B cell (primary cell): ENCODE data around the gene MTX1. TPM values are rescaled to one million over a fixed set of nuclear protein-coding genes. Genes with fewer than 3 reads are reported as not detected.
A peak's percentile ranks its signal among the peaks of the same experiment; 100 is the strongest.

ENCODE experiments used
- ATAC-seq: fragments of 200-7000 bp; cut with Tn5 transposase; one replicate; pipeline ENCODE4 v1.10.0; 2021; ENCODE audit warnings: low read depth, mild to moderate bottlenecking, moderate number of reproducible peaks, moderate library complexity
- CTCF ChIA-PET: fragments of 350-600 bp; sonication (Branson Sonifier 250); formaldehyde crosslinking; loops from one replicate; lab custom pipeline; 2021; ENCODE audit warnings: antibody characterized with exemption, inconsistent platforms; lab: Charles Lee
- POLR2A ChIA-PET: fragments of 350-600 bp; sonication (Branson Sonifier 250); formaldehyde crosslinking; loops from one replicate; lab custom pipeline; 2021; ENCODE audit warnings: antibody characterized with exemption; lab: Charles Lee
- DNase-seq: peaks from one replicate; pipeline ENCODE4 v3.0.0; 2013
- H2AFZ ChIP-seq: 2 replicates; pipeline ENCODE4 v1.6.1; 2012; ENCODE audit warnings: mild to moderate bottlenecking, low read depth, low read length; ENCODE audit not compliant: insufficient read depth, poor library complexity, severe bottlenecking
- H3K27ac ChIP-seq, 2 donors: 1 replicate in 1 of 2; 2 replicates in 1 of 2; pipeline ENCODE4 v1.5.1; 2012 to 2013; ENCODE audit warnings: low read length in 2 of 2, mild to moderate bottlenecking in 2 of 2, moderate library complexity in 1 of 2
- H3K27me3 ChIP-seq, 4 experiments: fragments of 200-600 bp in 1 of 4; sonication (generic) in 1 of 4; replicated peaks in 1 of 4; 1 replicate in 2 of 4; 2 replicates in 2 of 4; pipeline versions ENCODE4 v1.6.1 to v1.7.0; 2013 to 2016; ENCODE audit warnings: low read length in 3 of 4, mild to moderate bottlenecking in 2 of 4, mixed read lengths in 1 of 4, moderate library complexity in 1 of 4; ENCODE audit not compliant: insufficient read depth in 4 of 4, control insufficient read depth in 3 of 4; ENCODE audit errors: control extremely low read depth in 1 of 4
- H3K36me3 ChIP-seq, 2 experiments: replicated peaks in 1 of 2; 1 replicate in 1 of 2; 2 replicates in 1 of 2; pipeline versions ENCODE4 v1.6.1 to v1.7.1; 2013; ENCODE audit warnings: low read length in 1 of 2; ENCODE audit not compliant: insufficient read depth in 2 of 2, control insufficient read depth in 1 of 2; ENCODE audit errors: control extremely low read depth in 1 of 2, extremely low read depth in 1 of 2
- H3K4me1 ChIP-seq, 2 donors: fragments of 200-600 bp in 1 of 2; sonication (generic) in 1 of 2; 1 replicate in 1 of 2; 2 replicates in 1 of 2; pipeline versions ENCODE4 v1.5.1 to v1.6.1; 2013 to 2017; ENCODE audit warnings: low read length in 2 of 2; ENCODE audit not compliant: control insufficient read depth in 2 of 2, insufficient read depth in 2 of 2
- H3K4me2 ChIP-seq: replicated peaks from 2 replicates; pipeline ENCODE3; 2012; ENCODE audit warnings: mild to moderate bottlenecking, low read depth, low read length; ENCODE audit not compliant: poor library complexity, severe bottlenecking
- H3K4me3 ChIP-seq, 5 experiments: fragments of 200-600 bp in 1 of 5; sonication (generic) in 1 of 5; 1 replicate in 3 of 5; 2 replicates in 2 of 5; pipeline versions ENCODE4 v1.5.1 to v1.7.0; 2011 to 2016; ENCODE audit warnings: low read length in 4 of 5, mild to moderate bottlenecking in 4 of 5, low read depth in 2 of 5, control low read depth in 1 of 5, moderate library complexity in 1 of 5; ENCODE audit not compliant: insufficient read depth in 1 of 5; ENCODE audit errors: control extremely low read depth in 1 of 5, extremely low read depth in 1 of 5
- H3K79me2 ChIP-seq: fragments of 200-600 bp; sonication (generic); one replicate; pipeline ENCODE4 v1.6.0; 2016; ENCODE audit warnings: low read length; ENCODE audit not compliant: control insufficient read depth, insufficient read depth
- H3K9ac ChIP-seq: fragments of 200-600 bp; sonication (generic); 2 replicates; pipeline ENCODE4 v1.6.1; 2017; ENCODE audit warnings: mild to moderate bottlenecking, low read length, moderate library complexity
- H3K9me3 ChIP-seq, 3 donors: one replicate each; pipeline versions ENCODE4 v1.6.1 to v1.7.1; 2013; ENCODE audit warnings: low read length in 2 of 3; ENCODE audit not compliant: control insufficient read depth in 2 of 3, insufficient read depth in 1 of 3; ENCODE audit errors: control extremely low read depth in 1 of 3
- H4K20me1 ChIP-seq: 2 replicates; pipeline ENCODE4 v1.6.0; 2012; ENCODE audit warnings: mild to moderate bottlenecking, low read length; ENCODE audit not compliant: insufficient read depth, control insufficient read depth, poor library complexity, severe bottlenecking
- H3K27ac Mint-ChIP-seq: one replicate; pipeline ENCODE4 v1.8.0; 2021; ENCODE audit warnings: mixed read lengths
- H3K27me3 Mint-ChIP-seq: one replicate; pipeline ENCODE4 v1.8.0; 2021; ENCODE audit warnings: mixed read lengths
- H3K4me1 Mint-ChIP-seq: one replicate; pipeline ENCODE4 v1.8.0; 2021; ENCODE audit warnings: mixed read lengths
- H3K4me3 Mint-ChIP-seq: one replicate; pipeline ENCODE4 v1.8.0; 2021; ENCODE audit warnings: mixed read lengths
- H3K9me3 Mint-ChIP-seq: one replicate; pipeline ENCODE4 v1.8.0; 2022; ENCODE audit warnings: mixed read lengths; ENCODE audit not compliant: insufficient read depth
- CTCF ChIP-seq: fragments of 200-600 bp; IDR thresholded peaks from one replicate; pipeline ENCODE4 v1.8.0; 2022; ENCODE audit warnings: antibody characterized with exemption, mild to moderate bottlenecking
- EZH2 ChIP-seq: IDR thresholded peaks from 2 replicates; pipeline ENCODE4 v1.6.1; 2012; ENCODE audit warnings: borderline replicate concordance, low read depth, mild to moderate bottlenecking, moderate library complexity, low read length; ENCODE audit not compliant: insufficient read depth, poor library complexity, severe bottlenecking
- WGBS: methylation state at CpG from one replicate; pipeline ENCODE4 v1.1.5; 2013; ENCODE audit warnings: missing lambda C conversion rate; ENCODE audit not compliant: insufficient coverage; 5-methylcytosine and 5-hydroxymethylcytosine counted together
- intact Hi-C: fragments of 100-400 bp; cut with micrococcal nuclease; formaldehyde crosslinking; loops from one replicate; pipeline ENCODE4 v1.10.0; 2022
- polyA plus RNA-seq: library from polyadenylated mRNA; depleted of rRNA; stranded (reverse); fragments of >200 nt; gene quantifications from 2 replicates; pipeline ENCODE4 v1.2.3, GENCODE V29; 2012
- total RNA-seq, 2 donors: library from RNA; stranded (reverse); fragments of 120-200 nt in 1 of 2; gene quantifications; 1 replicate in 1 of 2; 2 replicates in 1 of 2; pipeline versions ENCODE4 v1.2.3 to v1.2.4, GENCODE V29; 2013 to 2022

Gene MTX1
- total and polyA plus RNA-seq, 2 donors (not counting 1 experiment from before 2014, with no cell fraction given) = 19.0 to 40.4 TPM

GRCh38 chr1:155263067-155263466, 54.6 kb downstream of the MTX1 start:
- CTCF ChIA-PET = interaction anchor here (5.7 kb wide), 1 partner anchor 12 kb away, joined by 41 read pairs; no protein-coding TSS in a partner anchor
- no peaks in the 10 kb centered on the region for H3K27me3 ChIP-seq
- intact Hi-C loops = loop anchor here (2.0 to 5.0 kb wide), 2 partner anchors 299 to 648 kb away; partner anchors contain the start of genes ASH1L and RIT1
- no peak overlapping the region for H2AFZ ChIP-seq
- H3K9ac ChIP-seq = no peak overlapping the region
- H4K20me1 ChIP-seq = peaks cover 14% of the 10 kb centered on the region
- peaks cover 2 to 53% of the 10 kb centered on the region in 2 experiments for H3K36me3 ChIP-seq
- 96% methylated on average over 9 of the region's 11 CpGs for WGBS
- ATAC-seq (no peak), DNase-seq (no peak)
- POLR2A ChIA-PET = no interaction called here
- H3K27ac ChIP-seq = peak overlapping the region in 1 of 2 donors; percentile 73
- H3K79me2 ChIP-seq = peaks cover 19% of the 10 kb centered on the region
- H3K9me3 ChIP-seq = no peaks in the 10 kb centered on the region
- H3K27ac Mint-ChIP-seq = peak overlapping the region; percentile 91
- peak overlapping the region; percentile 89 for H3K4me3 Mint-ChIP-seq
- TF ChIP-seq EZH2 (no peak), CTCF (no peak)
- peaks cover 14 to 25% of the 10 kb centered on the region in 2 donors for H3K4me1 ChIP-seq
- H3K27me3 Mint-ChIP-seq = no peaks in the 10 kb centered on the region
- H3K4me2 ChIP-seq = no peak overlapping the region
- peaks cover 27% of the 10 kb centered on the region for H3K4me1 Mint-ChIP-seq
- H3K9me3 Mint-ChIP-seq = no peaks in the 10 kb centered on the region
- H3K4me3 ChIP-seq = no peak overlapping the region

Other genes with a start within 250 kb of the MTX1 start
- 47.5 and 52.7 TPM in 2 replicates for gene PYGO2, start 246.9 kb upstream of the MTX1 start, total RNA-seq
- 13.0 and 22.2 TPM in 2 replicates for gene PYGO2, start 246.9 kb upstream of the MTX1 start, polyA plus RNA-seq
- gene SHC1, start 237.9 kb upstream of the MTX1 start, total RNA-seq = 59.0 and 61.4 TPM in 2 replicates
- gene SHC1, start 237.9 kb upstream of the MTX1 start, polyA plus RNA-seq = 50.1 and 64.0 TPM in 2 replicates
- 16.8 and 17.5 TPM in 2 replicates for gene CKS1B, start 234.0 kb upstream of the MTX1 start, total RNA-seq
- gene CKS1B, start 234.0 kb upstream of the MTX1 start, polyA plus RNA-seq = 24.4 and 33.0 TPM in 2 replicates
- 49.6 and 51.4 TPM in 2 replicates for gene FLAD1, start 225.4 kb upstream of the MTX1 start, total RNA-seq
- gene FLAD1, start 225.4 kb upstream of the MTX1 start, polyA plus RNA-seq = 68.9 and 83.0 TPM in 2 replicates
- 1.7 and 2.0 TPM in 2 replicates for gene LENEP, start 215.1 kb upstream of the MTX1 start, total RNA-seq
- not detected in 2 replicates for gene LENEP, start 215.1 kb upstream of the MTX1 start, polyA plus RNA-seq
- gene ZBTB7B, start 205.9 kb upstream of the MTX1 start, total RNA-seq = 55.7 and 66.0 TPM in 2 replicates
- 56.4 and 67.3 TPM in 2 replicates for gene ZBTB7B, start 205.9 kb upstream of the MTX1 start, polyA plus RNA-seq
- gene DCST2, start 174.9 kb upstream of the MTX1 start, total RNA-seq = 0.89 and 0.90 TPM in 2 replicates
- 2.9 and 5.4 TPM in 2 replicates for gene DCST2, start 174.9 kb upstream of the MTX1 start, polyA plus RNA-seq
- not detected in 2 replicates for gene DCST1, start 174.9 kb upstream of the MTX1 start, total RNA-seq
- 0.22 and 0.52 TPM in 2 replicates for gene DCST1, start 174.9 kb upstream of the MTX1 start, polyA plus RNA-seq
- gene ADAM15, start 157.4 kb upstream of the MTX1 start, total RNA-seq = 14.6 and 17.0 TPM in 2 replicates
- gene ADAM15, start 157.4 kb upstream of the MTX1 start, polyA plus RNA-seq = 28.4 and 35.1 TPM in 2 replicates
- 8.4 and 9.9 TPM in 2 replicates for gene EFNA4, start 145.0 kb upstream of the MTX1 start, total RNA-seq
- gene EFNA4, start 145.0 kb upstream of the MTX1 start, polyA plus RNA-seq = 6.5 and 10.6 TPM in 2 replicates
- 1.6 and 3.7 TPM in 2 replicates for gene EFNA3, start 129.9 kb upstream of the MTX1 start, total RNA-seq
- gene EFNA3, start 129.9 kb upstream of the MTX1 start, polyA plus RNA-seq = 1.8 and 3.2 TPM in 2 replicates
- gene EFNA1, start 80.8 kb upstream of the MTX1 start, total RNA-seq = 0.56 TPM in 1 of 2 replicates, not detected in the other
- 0.28 and 1.5 TPM in 2 replicates for gene EFNA1, start 80.8 kb upstream of the MTX1 start, polyA plus RNA-seq
- 61.3 and 62.8 TPM in 2 replicates for gene SLC50A1, start 72.8 kb upstream of the MTX1 start, total RNA-seq
- 86.8 and 109 TPM in 2 replicates for gene SLC50A1, start 72.8 kb upstream of the MTX1 start, polyA plus RNA-seq
- gene DPM3, start 68.2 kb upstream of the MTX1 start, total RNA-seq = 39.9 and 41.7 TPM in 2 replicates
- 68.0 and 97.3 TPM in 2 replicates for gene DPM3, start 68.2 kb upstream of the MTX1 start, polyA plus RNA-seq
- 136 and 151 TPM in 2 replicates for gene KRTCAP2, start 35.4 kb upstream of the MTX1 start, total RNA-seq
- 190 and 259 TPM in 2 replicates for gene KRTCAP2, start 35.4 kb upstream of the MTX1 start, polyA plus RNA-seq
- gene TRIM46, start 34.8 kb upstream of the MTX1 start, total RNA-seq = 1.3 and 2.6 TPM in 2 replicates
- 3.4 TPM in 2 replicates for gene TRIM46, start 34.8 kb upstream of the MTX1 start, polyA plus RNA-seq
- gene THBS3, start 798 bp upstream of the MTX1 start, total RNA-seq = 26.0 and 28.6 TPM in 2 replicates
- gene THBS3, start 798 bp upstream of the MTX1 start, polyA plus RNA-seq = 28.0 and 34.3 TPM in 2 replicates
- 13.5 and 15.2 TPM in 2 replicates for gene ENTREP3, start 46.8 kb downstream of the MTX1 start, total RNA-seq
- 5.3 and 7.6 TPM in 2 replicates for gene ENTREP3, start 46.8 kb downstream of the MTX1 start, polyA plus RNA-seq
- 69.6 and 79.8 TPM in 2 replicates for gene SCAMP3, start 53.7 kb downstream of the MTX1 start, total RNA-seq
- gene SCAMP3, start 53.7 kb downstream of the MTX1 start, polyA plus RNA-seq = 80.5 and 107 TPM in 2 replicates
- 136 and 152 TPM in 2 replicates for gene CLK2, start 64.8 kb downstream of the MTX1 start, total RNA-seq
- 159 and 161 TPM in 2 replicates for gene CLK2, start 64.8 kb downstream of the MTX1 start, polyA plus RNA-seq
- gene HCN3, start 68.8 kb downstream of the MTX1 start, total RNA-seq = 9.0 and 9.2 TPM in 2 replicates
- gene HCN3, start 68.8 kb downstream of the MTX1 start, polyA plus RNA-seq = 6.2 TPM in 2 replicates
- not detected in 2 replicates for gene PKLR, start 92.7 kb downstream of the MTX1 start, total RNA-seq
- not detected in 2 replicates for gene PKLR, start 92.7 kb downstream of the MTX1 start, polyA plus RNA-seq
- 128 and 141 TPM in 2 replicates for gene FDPS, start 100.2 kb downstream of the MTX1 start, total RNA-seq
- 88.3 and 100 TPM in 2 replicates for gene FDPS, start 100.2 kb downstream of the MTX1 start, polyA plus RNA-seq
- 19.3 and 22.8 TPM in 2 replicates for gene RUSC1, start 112.2 kb downstream of the MTX1 start, total RNA-seq
- gene RUSC1, start 112.2 kb downstream of the MTX1 start, polyA plus RNA-seq = 20.3 and 20.8 TPM in 2 replicates